ENCODE results near the gene MAGEF1. TPM values are rescaled to one million over a fixed set of nuclear protein-coding genes. Genes with fewer than 3 reads are reported as not detected.

The MAGEF1 gene
- total RNA-seq, 1 donor from 2014 or later, result 88.1 TPM

- DNase-seq (ENCODE audit: low spot score), result peak; percentile 87
- H3K27me3 ChIP-seq, result no peaks in the 10 kb centered on the region
- peak overlapping the region; percentile 68 for H3K4me3 Mint-ChIP-seq
- peak overlapping the region; percentile 92 for H3K27ac ChIP-seq
- peak overlapping the region; percentile 72 for H3K4me2 ChIP-seq
- H4K20me1 ChIP-seq (ENCODE audit: low read depth), result no peaks in the 10 kb centered on the region
- H2AFZ ChIP-seq (replicated peaks), result peak overlapping the region; percentile 15
- H3K4me1 Mint-ChIP-seq, result peaks cover 43% of the 10 kb centered on the region
- TF ChIP-seq CTCF (IDR thresholded peaks at IDR 0.05) (no peak), EZH2phosphoT487 (IDR thresholded peaks at IDR 0.05) (no peak), EZH2 (IDR thresholded peaks at IDR 0.05) (no peak)
- no peaks in the 10 kb centered on the region for H3K36me3 Mint-ChIP-seq
- H3K9me3 ChIP-seq (ENCODE audit: low read depth), result no peaks in the 10 kb centered on the region
- no peaks in the 10 kb centered on the region for H3K9me3 Mint-ChIP-seq
- H3K79me2 ChIP-seq (ENCODE audit: low read depth), result no peaks in the 10 kb centered on the region
- H3K36me3 ChIP-seq, result no peaks in the 10 kb centered on the region
- H3K27me3 Mint-ChIP-seq (ENCODE audit: insufficient read depth, low read depth), result no peaks in the 10 kb centered on the region
- peaks cover 37% of the 10 kb centered on the region for H3K4me1 ChIP-seq
- peaks cover 49% of the 10 kb centered on the region for H3F3A ChIP-seq (ENCODE audit: low read depth)
- H3K4me3 ChIP-seq, result peak overlapping the region; percentile 20
- no peak overlapping the region for H3K9ac ChIP-seq
- peak overlapping the region; percentile 94 for H3K27ac Mint-ChIP-seq
Observed at GRCh38 chr3:184716622-184717398, 4.9 kb upstream of the MAGEF1 start.

DNA sequence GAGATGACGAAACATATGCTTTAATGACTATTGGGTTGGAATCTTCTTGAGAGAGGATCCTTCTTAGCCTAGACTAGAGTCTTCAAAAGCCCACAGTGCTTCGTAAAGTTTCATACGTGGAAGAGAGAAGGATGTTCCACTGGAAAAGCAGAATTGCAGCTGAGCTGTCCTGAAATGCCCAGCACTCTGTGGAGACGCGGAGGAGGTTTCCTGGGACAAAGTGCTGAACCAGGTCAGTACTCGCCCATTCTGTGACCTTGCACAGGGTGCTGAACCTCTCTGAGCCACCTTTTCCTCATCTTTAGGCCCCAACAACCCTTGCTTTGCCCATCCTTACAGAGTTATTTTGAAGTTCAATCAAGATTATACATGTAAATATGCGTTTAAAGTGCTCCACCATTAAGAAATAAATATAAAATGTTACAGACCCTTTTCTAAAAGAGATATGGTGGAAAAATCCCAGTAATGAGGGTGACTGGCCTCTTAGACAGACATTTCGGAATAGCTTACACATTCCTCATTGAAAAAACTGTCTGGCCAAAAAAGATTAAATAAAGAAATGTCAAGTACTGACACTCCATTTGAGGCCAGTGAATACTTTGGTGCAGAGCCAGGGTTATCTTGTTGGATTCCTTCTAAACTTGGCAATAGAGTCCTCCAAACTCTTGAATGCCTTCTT lies 4.2 kb upstream of the MAGEF1 start:
- DNase-seq (ENCODE audit: low spot score), result no peak
- H3K27me3 ChIP-seq, result no peaks in the 10 kb centered on the region
- Mint-ChIP-seq H3K27me3 (ENCODE audit: insufficient read depth, low read depth) (no peaks in the 10 kb centered on the region), H3K27ac (peak overlapping the region; percentile 94), H3K36me3 (peaks cover 1% of the 10 kb centered on the region), H3K4me1 (peaks cover 46% of the 10 kb centered on the region), H3K9me3 (no peaks in the 10 kb centered on the region), H3K4me3 (peak overlapping the region; percentile 27)
- H3K27ac ChIP-seq, result peak overlapping the region; percentile 92
- H3K4me2 ChIP-seq, result peak overlapping the region; percentile 72
- H3K4me1 ChIP-seq, result peaks cover 37% of the 10 kb centered on the region
- no peak for TF ChIP-seq EZH2 (IDR thresholded peaks at IDR 0.05)
- no peak for TF ChIP-seq CTCF (IDR thresholded peaks at IDR 0.05)
- no peak for TF ChIP-seq EZH2phosphoT487 (IDR thresholded peaks at IDR 0.05)
- peaks cover 5% of the 10 kb centered on the region for H3K79me2 ChIP-seq (ENCODE audit: low read depth)
- no peak overlapping the region for H3K9ac ChIP-seq
- H3K9me3 ChIP-seq (ENCODE audit: low read depth), result no peaks in the 10 kb centered on the region
- H3F3A ChIP-seq (ENCODE audit: low read depth), result peaks cover 56% of the 10 kb centered on the region
- no peaks in the 10 kb centered on the region for H4K20me1 ChIP-seq (ENCODE audit: low read depth)
- no peak overlapping the region for H2AFZ ChIP-seq (replicated peaks)
- H3K36me3 ChIP-seq, result no peaks in the 10 kb centered on the region
- H3K4me3 ChIP-seq, result peak overlapping the region; percentile 20

DNA sequence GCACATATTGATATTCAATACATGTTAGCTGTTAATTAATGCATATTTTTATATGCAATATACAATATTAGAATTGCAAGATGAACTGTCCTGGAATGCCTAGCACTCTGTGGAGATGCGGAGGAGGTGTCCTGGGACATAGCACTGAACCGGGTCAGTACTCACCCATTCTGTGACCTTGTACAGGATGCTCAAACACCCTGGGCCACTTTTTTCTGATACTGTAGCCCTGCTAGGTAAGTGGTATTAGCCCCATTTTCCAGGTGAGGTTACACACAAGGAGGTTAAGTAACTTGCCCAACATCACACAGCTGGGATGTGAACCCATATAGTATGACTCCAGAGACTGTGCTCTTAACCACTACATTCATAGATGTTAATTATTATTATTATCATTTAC lies 1.7 kb upstream of the MAGEF1 start:
- Histone ChIP-seq H3K4me2 (no peak overlapping the region), H3K4me3 (no peak overlapping the region), H3K79me2 (ENCODE audit: low read depth) (peaks cover 29% of the 10 kb centered on the region), H3F3A (ENCODE audit: low read depth) (peaks cover 48% of the 10 kb centered on the region), H2AFZ (replicated peaks) (no peak overlapping the region), H3K27ac (no peak overlapping the region), H3K27me3 (no peaks in the 10 kb centered on the region), H3K36me3 (no peaks in the 10 kb centered on the region), H3K9ac (no peak overlapping the region), H3K9me3 (ENCODE audit: low read depth) (no peaks in the 10 kb centered on the region), H4K20me1 (ENCODE audit: low read depth) (peaks cover 17% of the 10 kb centered on the region), H3K4me1 (peaks cover 39% of the 10 kb centered on the region)
- no peak overlapping the region for H3K4me3 Mint-ChIP-seq
- no peak for TF ChIP-seq EZH2phosphoT487 (IDR thresholded peaks at IDR 0.05)
- no peak for TF ChIP-seq CTCF (IDR thresholded peaks at IDR 0.05)
- no peak for TF ChIP-seq EZH2 (IDR thresholded peaks at IDR 0.05)
- no peaks in the 10 kb centered on the region for H3K27me3 Mint-ChIP-seq (ENCODE audit: insufficient read depth, low read depth)
- peaks cover 18% of the 10 kb centered on the region for H3K36me3 Mint-ChIP-seq
- H3K4me1 Mint-ChIP-seq, result peaks cover 55% of the 10 kb centered on the region
- no peaks in the 10 kb centered on the region for H3K9me3 Mint-ChIP-seq
- DNase-seq (ENCODE audit: low spot score), result no peak
- no peak overlapping the region for H3K27ac Mint-ChIP-seq
